ENCODE data around the gene PPM1N. TPM values are rescaled to one million over a fixed set of nuclear protein-coding genes. Genes with fewer than 3 reads are reported as not detected.

The PPM1N gene
- total and polyA plus RNA-seq, 2 of the 13 experiments (the other 11 are each of a cell fraction or from before 2014, with no cell fraction given) = 0.31 to 1.8 TPM

DNA sequence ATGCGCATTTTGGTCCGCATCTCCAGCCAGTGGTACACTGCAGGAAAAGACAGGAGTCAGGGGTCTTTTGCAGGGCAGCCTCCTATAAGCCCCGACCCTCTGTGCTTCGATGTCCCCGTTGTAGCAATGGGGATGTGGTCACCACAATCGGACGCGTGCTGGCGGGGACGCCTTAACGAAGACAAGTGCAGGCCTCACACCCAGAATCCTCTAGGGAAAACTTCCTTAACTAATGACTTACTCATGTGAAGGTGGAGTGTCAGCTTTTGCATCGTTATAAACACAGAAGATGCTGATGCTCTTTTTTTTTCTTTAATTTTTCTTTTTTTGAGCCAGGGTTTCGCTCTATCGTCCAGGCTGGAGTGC, 31.2 kb downstream of the PPM1N start:
- CTCF ChIA-PET (ENCODE audit: low intra/inter-chr PET ratio, low total read pairs) = no interaction called here
- Histone ChIP-seq H3K27ac (ENCODE audit: extremely low read length, insufficient read depth, low read length) (no peak overlapping the region), H3K4me3 (replicated peaks in 1 of 3; ENCODE audit: insufficient read depth in 1 of 3, low read depth in 2 of 3, low read length in 3 of 3) (no peak overlapping the region), H4K20me1 (ENCODE audit: insufficient read depth, low read length) (0 out of 2 replicates have a peak, but pooled peaks cover 4% of the 10 kb centered on the region), H2AFZ (ENCODE audit: low read length) (no peak overlapping the region), H3K9ac (ENCODE audit: insufficient read depth, low read depth, low read length) (no peak overlapping the region), H3K79me2 (ENCODE audit: insufficient read depth, low read length) (no peaks in the 10 kb centered on the region), H3K4me2 (ENCODE audit: low read depth, low read length) (no peak overlapping the region), H3K4me1 (ENCODE audit: insufficient read depth, low read length) (peaks cover 13% of the 10 kb centered on the region), H3K27me3 (ENCODE audit: control insufficient read depth in 1 of 2, insufficient read depth in 2 of 2, low read length in 2 of 2) (no peaks in the 10 kb centered on the region), H3K9me3 (ENCODE audit: low read length) (peaks cover 11% of the 10 kb centered on the region; the same call in 1 of the 2 replicates), H3K36me3 (replicated peaks in 1 of 2; ENCODE audit: control insufficient read depth in 1 of 2, insufficient read depth in 2 of 2, low read length in 2 of 2) (peaks cover 12 to 21% of the 10 kb centered on the region in 2 experiments)
- no TSS peak for BruUV-seq (replicated peaks)
- DNase-seq (ENCODE audit: low spot score) (no peak), FAIRE-seq (no peak), ATAC-seq (no peak)
- 97% methylated on average over 10 of the region's 14 CpGs for WGBS (ENCODE audit: low lambda C conversion rate)
- in situ Hi-C loops (cut with HindIII; ENCODE audit: extremely low pct_ligation_motif_present, low pct_unique_long_range_greater_than_20kb) (no loop called here), intact Hi-C loops (cut with micrococcal nuclease; ENCODE audit: unreplicated experiment) (no loop called here)
- POLR2A ChIA-PET = no interaction called here
- TF ChIP-seq POLR2G (IDR thresholded peaks at IDR 0.05; ENCODE audit: low read depth, low read length) (0 out of 2 replicates have a peak, but pooled peaks have one; percentile 9), ONECUT2 (CRISPR knock-in tag; IDR thresholded peaks at IDR 0.05) (no peak)

DNA sequence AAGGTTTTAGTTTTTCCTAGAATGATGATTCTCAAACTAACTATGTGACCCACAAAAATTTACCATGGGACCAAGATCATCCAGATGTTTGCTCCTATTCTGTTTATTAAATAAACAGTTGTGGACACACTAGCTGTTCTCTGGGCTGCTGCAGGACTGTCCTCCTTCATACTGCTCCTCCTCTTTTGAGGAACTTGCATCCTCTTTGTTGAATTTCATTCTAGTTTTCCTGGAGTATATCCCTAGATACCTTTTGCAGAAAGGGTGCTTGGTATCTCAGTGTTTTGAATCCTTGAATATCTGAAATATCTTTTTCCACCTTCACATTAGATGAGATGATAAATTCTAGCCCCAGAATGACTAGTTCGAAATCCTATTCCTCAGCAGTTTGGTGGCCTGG, 33.1 kb downstream of the PPM1N start:
- DNase-seq (ENCODE audit: low spot score) (no peak), ATAC-seq (no peak), FAIRE-seq (no peak)
- no TSS peak for BruUV-seq (replicated peaks)
- ChIA-PET POLR2A (no interaction called here), CTCF (ENCODE audit: low intra/inter-chr PET ratio, low total read pairs) (no interaction called here)
- H3K4me3 ChIP-seq (replicated peaks in 1 of 3; ENCODE audit: insufficient read depth in 1 of 3, low read depth in 2 of 3, low read length in 3 of 3) = no peak overlapping the region
- 0 out of 5 replicates have a peak, but pooled peaks cover 2 to 3% of the 10 kb centered on the region in 2 experiments for H3K36me3 ChIP-seq (replicated peaks in 1 of 2; ENCODE audit: control insufficient read depth in 1 of 2, insufficient read depth in 2 of 2, low read length in 2 of 2)
- no peaks in the 10 kb centered on the region for H3K79me2 ChIP-seq (ENCODE audit: insufficient read depth, low read length)
- in situ Hi-C loops (cut with HindIII; ENCODE audit: extremely low pct_ligation_motif_present, low pct_unique_long_range_greater_than_20kb) = no loop called here
- H3K9me3 ChIP-seq (ENCODE audit: low read length) = peaks cover 11% of the 10 kb centered on the region; the same call in 1 of the 2 replicates
- intact Hi-C loops (cut with micrococcal nuclease; ENCODE audit: unreplicated experiment) = no loop called here
- H4K20me1 ChIP-seq (ENCODE audit: insufficient read depth, low read length) = 0 out of 2 replicates have a peak, but pooled peaks cover 2% of the 10 kb centered on the region
- no peak overlapping the region for H3K9ac ChIP-seq (ENCODE audit: insufficient read depth, low read depth, low read length)
- no peak overlapping the region for H2AFZ ChIP-seq (ENCODE audit: low read length)
- no peaks in the 10 kb centered on the region for H3K27me3 ChIP-seq (ENCODE audit: control insufficient read depth in 1 of 2, insufficient read depth in 2 of 2, low read length in 2 of 2)
- peaks cover 21% of the 10 kb centered on the region for H3K4me1 ChIP-seq (ENCODE audit: insufficient read depth, low read length)
- H3K27ac ChIP-seq (ENCODE audit: extremely low read length, insufficient read depth, low read length) = no peak overlapping the region
- TF ChIP-seq, protein P1, sequence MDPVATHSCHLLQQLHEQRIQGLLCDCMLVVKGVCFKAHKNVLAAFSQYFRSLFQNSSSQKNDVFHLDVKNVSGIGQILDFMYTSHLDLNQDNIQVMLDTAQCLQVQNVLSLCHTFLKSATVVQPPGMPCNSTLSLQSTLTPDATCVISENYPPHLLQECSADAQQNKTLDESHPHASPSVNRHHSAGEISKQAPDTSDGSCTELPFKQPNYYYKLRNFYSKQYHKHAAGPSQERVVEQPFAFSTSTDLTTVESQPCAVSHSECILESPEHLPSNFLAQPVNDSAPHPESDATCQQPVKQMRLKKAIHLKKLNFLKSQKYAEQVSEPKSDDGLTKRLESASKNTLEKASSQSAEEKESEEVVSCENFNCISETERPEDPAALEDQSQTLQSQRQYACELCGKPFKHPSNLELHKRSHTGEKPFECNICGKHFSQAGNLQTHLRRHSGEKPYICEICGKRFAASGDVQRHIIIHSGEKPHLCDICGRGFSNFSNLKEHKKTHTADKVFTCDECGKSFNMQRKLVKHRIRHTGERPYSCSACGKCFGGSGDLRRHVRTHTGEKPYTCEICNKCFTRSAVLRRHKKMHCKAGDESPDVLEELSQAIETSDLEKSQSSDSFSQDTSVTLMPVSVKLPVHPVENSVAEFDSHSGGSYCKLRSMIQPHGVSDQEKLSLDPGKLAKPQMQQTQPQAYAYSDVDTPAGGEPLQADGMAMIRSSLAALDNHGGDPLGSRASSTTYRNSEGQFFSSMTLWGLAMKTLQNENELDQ (CRISPR knock-in tag; IDR thresholded peaks at IDR 0.05; ENCODE audit: borderline replicate concordance) = no peak
- TF ChIP-seq, protein P2, sequence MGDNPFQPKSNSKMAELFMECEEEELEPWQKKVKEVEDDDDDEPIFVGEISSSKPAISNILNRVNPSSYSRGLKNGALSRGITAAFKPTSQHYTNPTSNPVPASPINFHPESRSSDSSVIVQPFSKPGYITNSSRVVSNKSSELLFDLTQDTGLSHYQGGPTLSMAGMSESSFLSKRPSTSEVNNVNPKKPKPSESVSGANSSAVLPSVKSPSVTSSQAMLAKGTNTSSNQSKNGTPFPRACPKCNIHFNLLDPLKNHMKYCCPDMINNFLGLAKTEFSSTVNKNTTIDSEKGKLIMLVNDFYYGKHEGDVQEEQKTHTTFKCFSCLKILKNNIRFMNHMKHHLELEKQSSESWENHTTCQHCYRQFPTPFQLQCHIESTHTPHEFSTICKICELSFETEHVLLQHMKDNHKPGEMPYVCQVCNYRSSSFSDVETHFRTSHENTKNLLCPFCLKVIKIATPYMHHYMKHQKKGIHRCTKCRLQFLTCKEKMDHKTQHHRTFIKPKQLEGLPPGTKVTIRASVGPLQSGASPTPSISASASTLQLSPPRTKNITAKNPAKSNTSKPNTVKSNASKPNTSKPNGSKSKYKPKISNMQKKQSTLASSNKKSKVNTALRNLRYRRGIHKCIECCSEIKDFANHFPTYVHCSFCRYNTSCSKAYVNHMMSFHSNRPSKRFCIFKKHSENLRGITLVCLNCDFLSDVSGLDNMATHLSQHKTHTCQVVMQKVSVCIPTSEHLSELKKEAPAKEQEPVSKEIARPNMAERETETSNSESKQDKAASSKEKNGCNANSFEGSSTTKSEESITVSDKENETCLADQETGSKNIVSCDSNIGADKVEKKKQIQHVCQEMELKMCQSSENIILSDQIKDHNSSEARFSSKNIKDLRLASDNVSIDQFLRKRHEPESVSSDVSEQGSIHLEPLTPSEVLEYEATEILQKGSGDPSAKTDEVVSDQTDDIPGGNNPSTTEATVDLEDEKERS (CRISPR knock-in tag; IDR thresholded peaks at IDR 0.05) = peak; percentile 68; the same call in 1 of the 2 replicates
- TF ChIP-seq, protein P3, sequence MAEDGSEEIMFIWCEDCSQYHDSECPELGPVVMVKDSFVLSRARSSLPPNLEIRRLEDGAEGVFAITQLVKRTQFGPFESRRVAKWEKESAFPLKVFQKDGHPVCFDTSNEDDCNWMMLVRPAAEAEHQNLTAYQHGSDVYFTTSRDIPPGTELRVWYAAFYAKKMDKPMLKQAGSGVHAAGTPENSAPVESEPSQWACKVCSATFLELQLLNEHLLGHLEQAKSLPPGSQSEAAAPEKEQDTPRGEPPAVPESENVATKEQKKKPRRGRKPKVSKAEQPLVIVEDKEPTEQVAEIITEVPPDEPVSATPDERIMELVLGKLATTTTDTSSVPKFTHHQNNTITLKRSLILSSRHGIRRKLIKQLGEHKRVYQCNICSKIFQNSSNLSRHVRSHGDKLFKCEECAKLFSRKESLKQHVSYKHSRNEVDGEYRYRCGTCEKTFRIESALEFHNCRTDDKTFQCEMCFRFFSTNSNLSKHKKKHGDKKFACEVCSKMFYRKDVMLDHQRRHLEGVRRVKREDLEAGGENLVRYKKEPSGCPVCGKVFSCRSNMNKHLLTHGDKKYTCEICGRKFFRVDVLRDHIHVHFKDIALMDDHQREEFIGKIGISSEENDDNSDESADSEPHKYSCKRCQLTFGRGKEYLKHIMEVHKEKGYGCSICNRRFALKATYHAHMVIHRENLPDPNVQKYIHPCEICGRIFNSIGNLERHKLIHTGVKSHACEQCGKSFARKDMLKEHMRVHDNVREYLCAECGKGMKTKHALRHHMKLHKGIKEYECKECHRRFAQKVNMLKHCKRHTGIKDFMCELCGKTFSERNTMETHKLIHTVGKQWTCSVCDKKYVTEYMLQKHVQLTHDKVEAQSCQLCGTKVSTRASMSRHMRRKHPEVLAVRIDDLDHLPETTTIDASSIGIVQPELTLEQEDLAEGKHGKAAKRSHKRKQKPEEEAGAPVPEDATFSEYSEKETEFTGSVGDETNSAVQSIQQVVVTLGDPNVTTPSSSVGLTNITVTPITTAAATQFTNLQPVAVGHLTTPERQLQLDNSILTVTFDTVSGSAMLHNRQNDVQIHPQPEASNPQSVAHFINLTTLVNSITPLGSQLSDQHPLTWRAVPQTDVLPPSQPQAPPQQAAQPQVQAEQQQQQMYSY (CRISPR knock-in tag; IDR thresholded peaks at IDR 0.05) = no peak
- WGBS (ENCODE audit: low lambda C conversion rate) = 95% methylated on average over 1 of the region's 1 CpG
- no peak overlapping the region for H3K4me2 ChIP-seq (ENCODE audit: low read depth, low read length)
